SK-N-SH treated with all-trans-retinoic acid at 6 μM for 48 hours (cell line): ENCODE data around the gene ALDH6A1.

Experiments
- CSDC2 ChIP-seq: fragments of 250-450 bp; sonication (Bioruptor Pico); IDR thresholded peaks from 2 replicates; pipeline ENCODE4 v1.5.0; 2020; ENCODE audit warnings: mild to moderate bottlenecking, moderate library complexity
- GLIS3 ChIP-seq: fragments of 250-450 bp; sonication (Bioruptor Pico); IDR thresholded peaks from 2 replicates; pipeline ENCODE4 v1.5.0; 2020; ENCODE audit warnings: mild to moderate bottlenecking, moderate library complexity
- TCF4 ChIP-seq: fragments of 250-450 bp; sonication (Bioruptor Pico); IDR thresholded peaks from 2 replicates; pipeline ENCODE4 v1.8.0; 2021; ENCODE audit warnings: mild to moderate bottlenecking, moderate library complexity, borderline replicate concordance
- TOX ChIP-seq: fragments of 250-450 bp; sonication (Bioruptor Pico); IDR thresholded peaks from 2 replicates; pipeline ENCODE4 v1.8.0; 2021; ENCODE audit warnings: mild to moderate bottlenecking, moderate library complexity, borderline replicate concordance
- ZFP30 ChIP-seq: fragments of 450-650 bp; formaldehyde crosslinking; IDR thresholded peaks from 2 replicates; pipeline ENCODE4 v1.5.0; 2022; ENCODE audit warnings: mild to moderate bottlenecking, moderate library complexity
- TF ChIP-seq, protein P1 (sequence below): fragments of 250-450 bp; sonication (Bioruptor Pico); IDR thresholded peaks from 2 replicates; pipeline ENCODE4 v1.8.0; 2020; ENCODE audit warnings: mild to moderate bottlenecking, moderate library complexity, borderline replicate concordance

DNA sequence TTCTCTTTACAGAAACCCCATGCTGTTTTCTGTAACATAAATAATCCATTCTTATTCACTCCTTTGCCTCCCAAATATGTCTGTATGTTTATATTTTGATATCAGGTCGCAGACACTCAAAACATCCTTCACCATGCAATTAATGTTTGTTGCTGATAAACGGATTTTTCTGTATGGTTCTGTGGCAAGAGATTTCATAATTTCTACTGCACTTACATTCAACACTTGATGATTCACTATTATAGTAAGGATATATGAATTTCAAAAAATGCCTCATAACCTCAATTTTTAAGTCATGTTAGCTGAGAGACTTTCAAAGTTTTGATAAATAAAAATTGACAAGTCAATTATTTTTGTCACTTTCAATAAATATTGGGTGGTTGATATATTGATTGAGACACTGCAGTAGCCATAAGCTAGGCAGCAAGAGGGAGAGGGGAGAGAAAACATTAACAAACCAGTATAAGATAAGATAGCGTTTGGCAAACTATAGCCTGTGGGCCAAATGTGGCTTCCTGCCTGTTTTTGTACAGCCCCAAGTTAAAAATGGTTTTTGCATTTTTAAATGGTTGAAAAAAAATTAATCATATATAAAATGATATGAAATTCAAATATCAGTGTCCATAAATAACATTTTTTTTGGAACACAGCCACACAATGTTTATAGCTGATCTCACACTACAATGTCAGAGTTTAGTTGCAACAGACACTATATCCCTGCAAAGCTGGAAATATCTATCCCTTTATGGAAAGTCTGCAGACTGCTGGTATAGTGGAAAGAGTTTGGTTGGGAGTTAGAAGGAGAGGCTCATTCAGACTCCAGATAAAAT, 18.3 kb downstream of the ALDH6A1 start:
- TF ChIP-seq CSDC2 (CRISPR knock-in tag) (no peak), TCF4 (CRISPR knock-in tag) (no peak), TOX (CRISPR knock-in tag) (no peak), ZFP30 (CRISPR knock-in tag) (no peak), GLIS3 (CRISPR knock-in tag) (no peak)
- TF ChIP-seq, protein P1, sequence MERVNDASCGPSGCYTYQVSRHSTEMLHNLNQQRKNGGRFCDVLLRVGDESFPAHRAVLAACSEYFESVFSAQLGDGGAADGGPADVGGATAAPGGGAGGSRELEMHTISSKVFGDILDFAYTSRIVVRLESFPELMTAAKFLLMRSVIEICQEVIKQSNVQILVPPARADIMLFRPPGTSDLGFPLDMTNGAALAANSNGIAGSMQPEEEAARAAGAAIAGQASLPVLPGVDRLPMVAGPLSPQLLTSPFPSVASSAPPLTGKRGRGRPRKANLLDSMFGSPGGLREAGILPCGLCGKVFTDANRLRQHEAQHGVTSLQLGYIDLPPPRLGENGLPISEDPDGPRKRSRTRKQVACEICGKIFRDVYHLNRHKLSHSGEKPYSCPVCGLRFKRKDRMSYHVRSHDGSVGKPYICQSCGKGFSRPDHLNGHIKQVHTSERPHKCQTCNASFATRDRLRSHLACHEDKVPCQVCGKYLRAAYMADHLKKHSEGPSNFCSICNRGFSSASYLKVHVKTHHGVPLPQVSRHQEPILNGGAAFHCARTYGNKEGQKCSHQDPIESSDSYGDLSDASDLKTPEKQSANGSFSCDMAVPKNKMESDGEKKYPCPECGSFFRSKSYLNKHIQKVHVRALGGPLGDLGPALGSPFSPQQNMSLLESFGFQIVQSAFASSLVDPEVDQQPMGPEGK (CRISPR knock-in tag): no peak
